Measurements from ENCODE around the gene PRXL2B.

The PRXL2B gene

DNA sequence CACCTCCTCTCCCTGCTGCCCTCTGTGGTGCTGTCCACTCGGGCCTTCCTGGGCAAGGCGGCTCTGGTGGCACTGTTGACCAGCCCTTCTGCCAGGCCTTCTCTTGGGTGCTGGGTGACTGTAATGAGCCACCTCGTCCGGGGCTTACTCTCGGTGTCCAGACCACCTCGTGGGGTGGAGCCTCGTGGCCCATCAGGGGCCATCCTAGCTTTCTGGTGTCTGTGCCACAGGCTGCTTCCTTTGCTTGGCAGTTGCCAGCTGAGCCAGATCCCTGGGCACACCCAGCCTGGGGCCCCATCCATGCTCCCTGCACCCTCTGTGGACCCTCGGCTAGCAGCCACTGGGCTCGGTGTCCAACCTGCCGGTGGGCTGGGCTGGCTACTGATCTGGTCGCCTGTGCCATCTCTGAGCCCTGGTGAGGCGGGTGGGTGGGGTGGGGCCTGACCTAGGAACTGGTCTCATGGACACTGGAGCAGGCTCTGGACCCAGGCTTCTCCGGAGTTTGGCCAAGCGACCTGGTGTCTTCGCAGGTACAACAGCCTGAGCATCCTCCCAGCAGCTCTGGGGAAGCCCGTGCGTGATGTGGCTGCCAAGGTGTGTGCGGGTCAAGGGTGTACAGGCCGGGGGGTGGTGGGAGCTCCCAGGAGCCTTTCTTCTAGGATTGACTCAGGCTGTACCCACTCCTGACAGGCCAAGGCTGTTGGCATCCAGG, 1.4 kb downstream of the PRXL2B start:
- DNase-seq, result no peak

DNA sequence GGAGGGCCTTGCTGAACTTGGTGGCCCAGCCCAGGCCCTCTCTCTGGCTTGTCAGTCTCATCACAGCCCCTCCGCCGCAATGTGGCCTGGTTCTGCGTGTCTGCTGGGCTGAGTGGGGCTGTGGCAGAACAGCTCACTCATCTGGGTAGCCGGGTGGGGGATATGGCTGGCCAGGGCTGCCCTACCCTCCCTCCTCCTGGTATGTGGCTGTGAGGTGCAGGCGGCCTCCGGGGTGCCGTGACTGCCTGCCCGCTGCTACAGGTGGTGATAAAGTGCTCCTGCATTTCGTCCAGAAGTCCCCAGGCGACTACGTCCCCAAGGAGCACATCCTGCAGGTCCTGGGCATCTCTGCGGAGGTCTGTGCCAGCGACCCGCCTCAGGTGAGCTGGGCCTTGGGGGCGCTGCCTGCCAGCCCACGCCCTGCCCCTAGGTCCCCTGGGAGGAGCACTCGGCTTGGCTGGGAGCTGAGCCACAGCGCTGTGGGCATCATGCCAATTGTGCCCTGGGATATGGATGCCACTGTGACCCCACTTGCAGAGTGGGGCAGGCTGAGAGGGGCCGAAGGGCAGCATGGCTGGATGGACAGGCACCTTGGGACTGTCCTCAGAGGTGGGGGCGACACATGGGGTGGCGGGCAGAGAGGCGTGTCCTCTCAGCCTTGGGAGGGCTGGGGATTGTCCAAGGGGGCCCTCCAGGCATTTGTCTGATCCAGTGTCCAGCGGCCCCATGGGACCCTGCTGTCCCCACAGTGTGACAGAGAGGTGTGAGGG, 2.3 kb downstream of the PRXL2B start:
- DNase-seq, result no peak

DNA sequence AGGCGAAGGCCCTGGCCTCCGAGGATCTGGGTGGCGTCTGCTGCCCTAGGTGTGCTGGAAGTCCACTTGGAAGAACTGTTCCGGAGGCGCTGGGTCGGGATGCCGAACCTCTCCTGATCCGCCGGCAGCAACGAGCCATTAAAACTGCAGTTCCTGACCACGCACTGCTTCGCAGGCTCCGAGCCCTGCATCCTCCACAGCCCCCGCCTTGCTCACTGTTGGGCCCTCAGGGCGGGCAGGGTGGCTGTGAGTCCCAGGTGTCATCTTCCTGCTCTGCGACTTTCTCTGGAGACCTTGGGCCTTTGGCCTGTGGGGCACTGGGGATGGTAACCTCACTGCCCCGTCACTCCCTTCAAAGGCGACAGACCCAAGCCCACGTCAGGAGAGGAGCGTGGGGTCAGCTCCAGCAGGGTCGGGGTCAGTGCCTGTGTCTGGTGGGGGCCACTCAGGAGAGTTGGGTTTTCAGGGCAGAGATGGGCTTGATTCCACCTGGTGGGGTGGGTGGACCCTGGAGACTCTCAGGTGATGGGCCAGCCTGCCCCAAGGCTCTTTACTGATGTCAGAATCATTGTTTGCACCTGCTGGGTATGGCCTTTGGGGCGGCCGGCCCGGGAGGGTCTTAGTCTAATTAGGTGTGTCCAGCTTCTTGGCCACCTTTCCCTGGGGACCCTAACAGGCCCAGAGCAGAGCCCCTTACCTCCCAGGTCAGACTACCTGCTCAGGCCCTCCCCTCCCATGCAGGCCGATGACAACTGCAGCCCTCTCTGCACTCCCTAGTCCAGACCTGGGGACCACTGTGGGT, 3.1 kb downstream of the PRXL2B start:
- no peak for DNase-seq

DNA sequence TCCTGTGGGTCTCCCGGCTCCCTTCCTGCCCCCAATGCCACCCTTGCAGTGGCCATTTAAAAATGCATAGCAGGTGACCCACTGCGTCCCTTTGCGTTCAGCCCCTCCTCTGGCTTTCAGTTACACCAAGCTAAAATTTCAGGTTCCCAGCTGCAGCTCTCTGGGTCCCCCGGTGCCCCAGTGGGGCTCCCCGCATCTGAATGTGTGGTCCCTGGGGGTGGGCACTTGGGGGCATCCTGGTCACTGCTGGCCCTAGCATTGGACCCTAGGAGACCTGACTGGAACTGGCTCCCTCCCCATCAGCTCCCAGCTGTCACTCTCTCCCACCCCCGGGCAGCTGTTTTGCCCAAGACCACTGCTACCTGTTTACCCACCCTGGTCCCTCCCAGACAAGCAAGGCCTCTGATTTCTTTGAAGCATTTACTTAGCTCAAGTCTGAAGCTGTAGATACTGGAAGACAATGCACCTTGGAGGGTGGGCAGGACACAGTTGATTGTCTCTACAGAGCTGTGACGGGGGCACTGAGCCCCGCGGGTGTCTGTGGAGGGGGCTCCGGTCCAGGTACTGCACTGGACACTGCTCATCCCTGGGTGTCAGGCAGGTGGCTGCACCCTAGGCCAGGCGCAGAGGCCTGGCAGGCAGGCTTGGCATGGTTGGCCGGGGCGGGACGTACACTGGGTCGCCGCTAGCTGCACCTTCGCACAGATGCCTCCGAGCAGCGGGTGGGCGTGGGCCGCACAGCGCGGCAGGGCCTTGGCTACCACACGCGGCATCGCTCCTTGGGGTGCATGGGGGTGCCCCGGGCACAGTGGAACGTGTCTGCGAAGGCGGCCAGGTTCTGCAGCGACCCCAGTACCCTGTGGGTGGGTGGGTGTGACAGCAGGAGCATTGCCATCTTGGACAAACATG, 3.9 kb downstream of the PRXL2B start:
- no peak for DNase-seq

DNA sequence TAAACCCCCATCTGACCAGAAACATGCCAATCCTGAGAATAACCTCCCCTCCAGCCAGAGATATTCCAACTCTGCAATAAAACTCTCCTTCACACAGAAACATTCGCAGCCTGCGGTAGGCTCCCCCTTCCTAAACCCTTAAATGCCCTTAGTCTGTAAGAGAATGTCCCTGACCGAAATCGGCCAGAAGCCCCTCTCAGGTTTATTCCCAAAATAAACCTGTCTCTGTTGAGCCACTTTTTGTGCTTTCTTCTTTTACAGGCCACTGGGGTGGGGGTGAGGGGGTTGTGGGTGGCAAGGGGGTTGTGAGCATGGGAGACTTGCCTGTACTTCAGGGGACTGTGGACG, 4.6 kb downstream of the PRXL2B start:
- no peak for DNase-seq

DNA sequence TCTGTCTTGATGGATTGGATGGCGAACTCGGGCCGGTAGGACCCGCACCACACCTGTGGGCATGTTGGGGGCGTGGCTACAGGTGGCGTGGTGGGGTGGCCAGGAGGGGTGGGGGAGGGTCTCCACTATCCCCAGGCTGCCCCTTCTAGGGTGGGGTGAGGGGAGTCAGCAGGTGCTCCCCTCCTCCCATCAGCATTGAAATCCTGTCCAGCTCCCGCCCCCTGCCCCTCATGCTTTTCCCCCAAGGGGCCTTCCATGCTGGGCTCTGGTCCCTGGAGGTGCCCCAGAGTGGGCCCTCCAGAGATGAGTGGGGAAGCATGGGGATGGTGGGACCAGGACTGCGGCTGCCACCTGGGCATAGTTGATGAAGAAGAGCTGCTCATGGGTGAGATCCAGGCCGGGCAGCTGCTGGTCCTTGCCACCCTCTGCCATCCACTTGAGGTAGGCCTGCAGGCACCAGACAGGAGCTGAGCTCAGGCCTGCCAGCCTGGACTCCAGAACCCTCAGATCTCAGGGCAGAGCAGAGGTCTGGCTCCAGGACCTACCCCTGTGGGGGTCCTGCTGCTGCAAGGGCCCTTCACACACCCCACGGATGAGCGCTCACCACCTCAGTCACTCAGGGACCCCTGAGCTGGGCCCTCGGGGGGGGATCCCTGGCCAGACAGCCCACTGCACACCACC, 5.1 kb downstream of the PRXL2B start:
- DNase-seq, result no peak

DNA sequence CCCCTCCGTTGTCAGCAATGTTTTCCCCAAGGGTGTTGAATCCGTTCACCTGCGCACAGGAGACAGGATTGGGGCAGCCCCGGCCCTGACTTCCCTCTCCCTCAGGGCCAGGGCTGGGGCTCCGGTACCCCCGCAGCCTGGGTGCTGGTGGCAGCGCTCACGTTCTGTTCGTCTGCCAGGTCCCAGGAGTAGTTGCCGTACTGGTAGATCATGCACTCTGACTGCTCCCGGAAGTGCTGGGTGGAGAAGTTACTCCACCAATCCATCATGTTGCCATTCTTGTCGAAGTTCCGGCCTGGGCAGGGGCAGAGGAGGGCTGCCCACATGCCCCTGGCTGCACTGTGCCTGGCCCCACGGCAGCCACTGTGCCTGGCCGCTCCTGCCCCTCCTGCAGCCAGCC, 6.1 kb downstream of the PRXL2B start:
- DNase-seq, result no peak

DNA sequence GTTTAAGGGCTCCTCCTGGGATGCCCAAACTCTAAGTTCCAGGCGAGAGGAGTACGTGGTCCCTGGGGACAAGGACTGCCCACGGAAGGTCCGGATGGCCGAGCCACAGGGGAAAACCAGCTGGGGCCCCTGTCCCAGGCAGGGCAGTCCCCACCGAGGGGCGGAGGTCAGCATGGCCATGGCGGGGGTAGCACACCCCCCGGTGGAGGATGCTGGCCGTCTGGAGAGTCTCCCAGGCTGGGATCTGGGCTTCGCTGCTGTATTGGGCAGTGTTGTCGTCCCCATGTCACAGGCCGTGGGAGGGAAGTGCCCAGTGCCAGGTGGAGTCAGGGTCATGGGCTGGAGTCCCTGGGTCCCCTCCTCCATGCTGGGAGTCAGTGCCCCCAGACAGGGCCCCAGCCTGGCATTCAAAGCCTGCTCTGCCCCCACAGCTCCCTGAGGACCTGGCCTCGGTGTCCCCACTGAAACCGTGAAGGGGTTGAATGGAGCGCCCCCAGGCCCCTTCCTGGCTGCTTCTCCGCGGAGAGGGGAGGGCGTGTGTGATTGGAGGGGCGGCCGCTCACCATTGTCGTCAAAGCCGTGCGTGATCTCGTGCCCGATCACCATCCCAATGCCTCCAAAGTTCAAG, 6.8 kb downstream of the PRXL2B start:
- DNase-seq, result no peak

DNA sequence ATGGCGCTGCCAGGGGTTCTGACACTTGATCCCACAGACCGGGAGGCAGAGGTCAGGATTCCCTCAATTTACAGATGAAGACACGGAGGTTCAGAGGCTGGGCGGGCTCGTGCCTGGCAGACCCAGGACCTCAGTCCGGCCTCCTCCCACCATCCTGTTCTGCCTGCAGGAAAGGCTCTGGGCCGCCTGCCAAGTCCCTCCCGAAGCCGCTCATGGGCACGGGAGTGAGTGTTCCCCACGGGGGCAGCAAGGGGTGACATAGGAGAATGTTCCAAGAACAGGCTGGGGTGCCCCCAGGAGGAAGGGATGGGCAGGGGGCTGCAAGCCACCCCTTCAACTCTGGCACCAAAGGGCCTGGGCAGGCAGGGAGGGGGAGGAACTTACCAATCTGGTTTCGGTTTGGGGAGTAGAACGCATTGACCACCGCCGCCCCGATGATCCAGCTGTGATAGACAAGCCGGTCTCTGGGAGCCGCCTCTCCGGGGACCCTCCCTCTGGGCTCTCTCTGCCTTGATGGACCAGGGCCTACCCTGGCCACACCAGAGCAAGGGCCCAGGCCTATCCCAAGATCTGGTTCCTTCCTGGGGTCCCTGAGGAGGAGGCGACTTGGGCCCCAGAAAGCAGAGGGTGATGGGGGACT, 7.5 kb downstream of the PRXL2B start:
- DNase-seq, result no peak

DNA sequence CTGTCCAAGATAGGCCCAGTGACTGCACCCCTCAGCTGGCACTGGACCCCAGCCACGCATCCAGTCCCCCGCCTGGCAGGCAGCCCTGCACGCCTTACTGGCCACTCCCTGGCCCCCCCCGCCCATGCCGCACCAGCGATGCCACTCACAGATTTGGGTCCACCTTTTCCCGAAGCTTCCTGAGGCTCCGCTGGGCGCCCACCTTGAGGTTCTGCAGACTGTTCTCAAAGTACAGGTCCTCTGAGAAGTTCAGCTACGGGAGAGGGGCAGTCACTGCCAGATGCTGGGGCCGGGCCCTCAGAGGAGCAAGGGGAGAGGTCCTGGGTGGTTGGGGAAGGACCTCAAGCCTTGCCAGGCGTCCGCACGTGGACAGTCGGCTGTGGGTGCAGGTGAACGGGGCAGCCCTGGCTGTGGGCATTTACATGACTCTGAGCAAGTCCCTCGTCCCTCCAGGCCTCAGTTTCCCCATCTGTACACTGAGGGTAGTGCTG, 8.1 kb downstream of the PRXL2B start:
- DNase-seq, result no peak

DNA sequence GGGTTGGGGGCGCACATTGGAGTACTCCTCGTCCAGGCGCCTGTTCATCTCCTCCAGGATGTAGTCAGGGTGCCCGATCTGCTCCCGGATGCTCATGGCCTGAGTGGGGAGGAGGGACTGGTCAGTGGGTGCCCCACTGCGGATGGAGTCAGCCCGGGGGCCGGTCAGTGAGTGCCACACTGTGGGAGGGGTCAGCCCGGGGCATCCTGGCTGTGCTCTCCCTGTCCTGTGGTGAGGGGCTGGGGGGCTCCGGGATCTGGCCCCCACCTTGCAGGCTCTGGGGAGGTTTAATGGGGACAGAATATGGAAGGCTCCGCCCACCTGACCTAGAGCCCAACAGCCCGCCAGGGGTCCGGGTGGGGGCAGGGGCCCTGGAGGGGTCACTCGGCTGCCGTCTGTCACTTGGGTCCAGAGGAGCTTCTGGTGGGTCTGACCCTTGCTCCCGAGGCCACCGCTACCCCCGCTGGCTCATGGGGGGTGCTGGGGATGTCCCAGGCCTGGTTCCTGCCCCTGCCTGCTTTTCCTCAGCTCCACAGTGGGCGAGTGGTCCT, 8.8 kb downstream of the PRXL2B start:
- DNase-seq, result no peak

DNA sequence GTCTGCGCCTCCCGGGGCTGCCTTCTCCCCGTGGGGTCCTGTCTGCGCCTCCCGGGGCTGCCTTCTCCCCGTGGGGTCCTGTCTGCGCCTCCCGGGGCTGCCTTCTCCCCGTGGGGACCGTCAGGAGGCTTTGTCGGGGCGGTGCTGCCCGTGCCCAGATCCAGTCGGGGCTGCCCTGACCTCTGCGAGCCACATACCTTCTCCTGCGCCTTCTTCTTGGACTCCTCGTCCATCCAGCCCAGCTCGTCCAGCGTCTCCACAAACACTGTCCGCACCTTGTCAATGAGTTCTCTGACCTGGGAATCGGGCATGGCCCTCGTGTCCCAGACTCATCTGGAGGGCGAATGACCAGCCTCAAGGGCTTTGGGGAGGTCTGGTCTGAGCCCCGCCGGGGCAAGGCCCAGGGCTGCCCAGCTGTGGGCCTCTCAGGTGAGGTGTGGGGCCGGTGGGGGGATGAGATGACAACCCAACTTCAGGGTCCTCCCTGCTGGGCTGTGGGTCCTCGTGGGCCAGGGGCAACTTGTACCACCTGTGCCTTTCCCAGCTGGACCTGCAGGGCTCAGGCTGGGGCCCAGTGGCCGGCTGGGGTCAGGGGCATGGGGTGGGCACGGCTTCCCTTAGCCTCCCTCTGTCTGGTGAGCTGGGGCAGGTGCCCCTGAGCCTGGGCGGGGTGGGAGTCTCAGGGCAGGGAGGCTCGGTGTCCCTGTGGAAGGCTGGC, 9.4 kb downstream of the PRXL2B start:
- DNase-seq, result no peak

DNA sequence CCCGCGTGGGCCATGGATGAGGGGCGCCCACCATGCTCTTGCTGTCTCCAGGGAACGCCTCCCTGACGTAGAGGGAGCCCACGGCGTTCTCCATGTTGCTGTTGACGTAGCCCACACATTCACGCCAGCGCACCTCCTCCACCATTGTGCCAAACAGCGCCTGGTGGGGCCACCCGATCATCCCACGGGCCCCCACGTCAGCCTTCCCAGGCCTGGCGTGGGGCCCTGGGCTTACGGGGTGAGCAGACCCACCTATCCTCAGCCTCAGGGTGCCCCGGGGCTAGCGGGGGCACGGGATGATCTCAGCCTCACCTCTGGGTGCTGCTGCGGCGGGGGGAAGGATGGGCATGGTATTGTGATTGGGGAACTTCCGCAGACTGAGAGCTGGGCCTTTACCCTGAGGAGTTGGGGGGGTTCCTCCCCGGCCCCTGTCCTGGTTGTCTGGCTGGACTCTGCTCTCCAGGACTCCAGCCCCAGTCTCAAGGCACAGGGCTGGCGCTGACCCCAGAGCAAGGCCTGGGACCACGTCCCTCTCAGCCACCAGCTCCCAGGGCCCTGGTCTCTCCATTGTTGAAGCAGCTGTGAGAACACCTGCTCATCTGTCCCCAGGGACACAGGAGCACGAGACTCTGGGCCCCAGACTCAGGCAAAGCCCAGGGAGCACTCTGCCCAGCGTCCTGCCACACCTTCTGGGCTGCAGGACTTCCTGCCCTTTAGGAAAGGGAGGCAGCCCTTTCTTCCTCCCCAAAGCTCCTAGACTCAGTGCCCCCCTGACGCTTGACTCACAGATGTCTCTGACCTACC, 10.2 kb downstream of the PRXL2B start:
- DNase-seq, result no peak

DNA sequence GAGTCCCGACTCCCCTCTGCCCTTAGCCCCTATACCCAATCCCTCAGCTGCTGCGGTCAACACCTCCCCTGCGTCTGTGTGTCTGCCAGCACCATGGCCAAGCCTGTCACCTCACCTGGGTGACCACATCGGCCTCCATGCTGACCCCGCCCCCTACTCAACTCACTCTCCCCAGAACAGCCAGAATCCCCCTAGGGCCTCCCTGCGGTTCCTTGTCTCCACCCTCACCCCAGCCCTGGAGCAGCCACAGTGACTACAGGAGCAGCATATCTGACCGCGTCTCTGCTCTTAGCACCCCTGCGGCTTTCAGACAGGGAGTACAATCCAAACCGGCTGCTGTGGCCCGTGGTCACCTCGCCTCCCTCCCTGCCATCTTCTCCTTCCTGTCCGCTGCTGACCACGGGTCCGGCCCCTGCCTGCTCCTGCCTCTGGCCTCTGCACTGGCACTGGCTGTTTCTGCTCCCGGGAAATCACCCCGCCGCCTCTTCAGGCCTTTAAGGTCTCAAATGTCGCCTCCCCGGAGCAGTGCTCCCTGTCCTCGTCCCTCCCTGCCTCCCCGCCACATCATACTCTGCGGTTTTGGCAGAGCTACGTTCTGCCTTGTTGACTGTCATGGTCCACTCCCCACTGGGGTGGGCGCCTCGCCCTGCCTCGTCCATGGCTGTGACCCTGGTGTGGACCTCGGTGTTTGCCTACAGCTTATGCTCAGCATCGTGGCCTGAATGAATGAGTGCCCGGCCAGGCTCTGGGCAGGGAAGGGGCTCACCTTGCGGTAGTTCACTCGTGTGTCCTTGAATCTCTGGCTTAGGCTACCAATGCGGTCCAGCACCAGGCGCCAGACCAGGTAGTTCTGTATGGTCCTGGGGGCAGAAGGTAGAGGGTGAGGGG, 11.1 kb downstream of the PRXL2B start:
- no peak for DNase-seq

DNA sequence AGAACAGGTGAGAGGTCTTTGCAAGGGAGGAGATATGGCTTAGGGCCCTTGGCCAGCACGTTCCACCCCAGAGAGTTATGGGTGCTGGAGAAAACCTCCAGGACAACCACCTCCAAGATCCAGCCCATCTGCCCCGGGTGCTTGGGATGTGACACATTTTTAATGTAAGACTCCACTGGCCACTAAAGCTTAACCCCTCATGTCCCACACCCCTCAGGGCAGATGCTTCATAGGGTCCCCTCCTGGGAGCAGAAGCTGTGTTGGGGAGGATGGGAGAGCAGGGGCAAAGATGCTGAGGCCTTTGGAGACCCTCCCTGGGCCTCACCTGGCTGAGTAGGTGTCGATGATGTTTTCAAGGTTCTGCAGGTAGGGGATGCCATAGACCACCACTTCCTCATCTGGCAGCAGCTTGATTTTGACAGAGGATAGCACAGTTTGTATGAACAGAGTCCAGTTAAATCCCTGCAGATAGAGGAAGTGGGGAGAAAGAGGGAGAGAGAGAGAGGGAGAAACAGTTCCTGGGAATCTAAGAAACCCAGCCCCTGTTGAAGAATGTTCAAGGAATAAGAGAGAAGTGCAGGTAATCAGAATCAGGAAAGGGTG, 11.9 kb downstream of the PRXL2B start:
- no peak for DNase-seq

DNA sequence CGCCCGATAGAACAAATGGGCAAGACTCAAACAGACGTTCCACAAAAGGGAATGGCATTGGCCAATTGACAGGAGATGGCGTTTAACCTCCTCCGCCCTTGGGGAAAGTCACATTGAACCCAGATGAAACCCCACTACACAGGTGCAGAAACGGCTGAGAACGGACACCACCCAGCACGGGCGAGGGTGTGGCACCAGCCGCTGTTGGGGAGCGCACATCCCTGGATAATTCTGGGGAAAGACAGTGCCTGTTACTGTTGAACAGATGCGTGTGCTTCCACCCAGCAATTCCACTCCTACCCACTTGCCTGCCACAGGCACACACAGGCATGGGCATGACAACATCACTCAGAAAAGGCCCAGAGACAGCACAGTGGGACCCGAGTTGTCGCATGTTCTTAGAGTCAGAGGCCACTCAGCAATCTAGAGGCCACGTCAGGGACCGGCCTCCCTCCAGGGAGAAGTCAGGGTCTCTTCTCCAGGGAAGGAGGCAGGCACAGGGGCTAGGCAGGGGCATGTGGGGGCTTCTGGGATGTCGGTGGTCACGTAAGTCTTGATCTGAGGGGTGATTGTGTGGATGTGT, 15.2 kb downstream of the PRXL2B start:
- no peak for DNase-seq

DNA sequence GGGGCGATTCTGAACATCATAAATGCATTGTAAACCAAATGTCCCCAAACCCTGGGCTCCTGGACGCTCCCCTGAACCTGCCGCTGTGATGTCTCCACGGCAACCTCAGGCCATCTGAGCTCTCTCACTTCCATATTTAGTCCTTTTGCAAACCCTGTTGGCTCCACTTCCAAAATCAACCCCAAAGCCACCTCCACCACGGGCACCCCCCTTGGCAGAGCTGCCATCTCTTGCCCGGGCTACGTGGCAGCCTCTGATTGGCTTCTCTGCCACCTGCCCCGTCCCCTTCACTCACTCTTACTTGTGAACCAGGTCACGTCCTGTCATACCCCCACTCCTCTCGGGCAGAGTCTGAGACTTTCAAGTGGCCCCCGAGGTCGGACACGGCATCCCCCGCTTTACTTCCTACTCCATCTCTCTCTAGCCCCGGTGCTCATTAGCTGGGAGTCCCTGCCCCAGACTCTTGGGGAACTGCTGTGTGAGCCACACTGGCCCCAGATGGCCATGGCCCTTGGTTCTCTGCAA, 15.8 kb downstream of the PRXL2B start:
- no peak for DNase-seq
